MM.1S (cell line): ENCODE results near the gene YJEFN3.

Experiments used
- DNase-seq: peaks from one replicate; pipeline ENCODE4 v3.0.0-alpha.2; 2015
- H2AFZ ChIP-seq: fragments of 300-600 bp; sonication (generic); 2 replicates; pipeline ENCODE4 v1.6.0; 2016; ENCODE audit warnings: antibody characterized with exemption, low read length
- H3F3A ChIP-seq: fragments of 300-600 bp; sonication (generic); 2 replicates; pipeline ENCODE4 v1.6.1; 2016; ENCODE audit warnings: mild to moderate bottlenecking, antibody characterized with exemption, low read length, moderate library complexity, mixed read lengths; ENCODE audit not compliant: insufficient read depth
- H3K27ac ChIP-seq: fragments of 300-600 bp; sonication (generic); 2 replicates; pipeline ENCODE4 v1.5.1; 2016; ENCODE audit warnings: mild to moderate bottlenecking, low read length
- H3K27me3 ChIP-seq: fragments of 300-600 bp; sonication (generic); replicated peaks from 2 replicates; pipeline ENCODE4 v1.6.0; 2016; ENCODE audit warnings: low read length; ENCODE audit not compliant: insufficient read depth
- H3K36me3 ChIP-seq: fragments of 300-600 bp; sonication (generic); replicated peaks from 2 replicates; pipeline ENCODE4 v1.6.1; 2016; ENCODE audit warnings: mild to moderate bottlenecking, low read length, mixed read lengths; ENCODE audit not compliant: insufficient read depth
- H3K4me1 ChIP-seq: fragments of 300-600 bp; sonication (generic); 2 replicates; pipeline ENCODE4 v1.6.1; 2016; ENCODE audit warnings: low read length, mixed read lengths
- H3K4me2 ChIP-seq: fragments of 300-600 bp; sonication (generic); 2 replicates; pipeline ENCODE4 v1.6.0; 2016; ENCODE audit warnings: low read depth, low read length
- H3K4me3 ChIP-seq: fragments of 300-600 bp; sonication (generic); 2 replicates; pipeline ENCODE4 v1.5.1; 2016; ENCODE audit warnings: low read length, mixed read lengths
- H3K79me2 ChIP-seq: fragments of 300-600 bp; sonication (generic); 2 replicates; pipeline ENCODE4 v1.6.1; 2016; ENCODE audit warnings: mixed run types, low read length, mixed read lengths
- H3K9ac ChIP-seq: fragments of 300-600 bp; sonication (generic); 2 replicates; pipeline ENCODE4 v1.6.1; 2016; ENCODE audit warnings: low read length, mixed read lengths
- H3K9me2 ChIP-seq: fragments of 300-600 bp; sonication (generic); replicated peaks from 2 replicates; pipeline ENCODE4 v1.6.1; 2016; ENCODE audit warnings: mild to moderate bottlenecking, low read length, mixed read lengths; ENCODE audit not compliant: insufficient read depth
- H3K9me3 ChIP-seq: fragments of 300-600 bp; sonication (generic); replicated peaks from 2 replicates; pipeline ENCODE4 v1.6.1; 2016; ENCODE audit warnings: mild to moderate bottlenecking, low read length, mixed read lengths; ENCODE audit not compliant: insufficient read depth
- H4K20me1 ChIP-seq: fragments of 300-600 bp; sonication (generic); 2 replicates; pipeline ENCODE4 v1.6.1; 2016; ENCODE audit warnings: mild to moderate bottlenecking, low read length, moderate library complexity, mixed read lengths; ENCODE audit not compliant: insufficient read depth
- EZH2 ChIP-seq: fragments of 300-600 bp; sonication (generic); optimal IDR thresholded peaks from 2 replicates; pipeline ENCODE3; 2017; ENCODE audit warnings: low read depth, mild to moderate bottlenecking, antibody characterized with exemption, low read length, mixed read lengths
- EZH2phosphoT487 ChIP-seq: fragments of 300-600 bp; sonication (generic); IDR thresholded peaks from 2 replicates; pipeline ENCODE4 v1.6.1; 2018; ENCODE audit warnings: antibody characterized with exemption, low read length
- TF ChIP-seq, protein P1 (sequence below): fragments of 300-600 bp; sonication (generic); IDR thresholded peaks from 2 replicates; pipeline ENCODE4 v1.5.1; 2016; ENCODE audit warnings: antibody characterized with exemption, low read length, mixed read lengths

The YJEFN3 gene

DNA sequence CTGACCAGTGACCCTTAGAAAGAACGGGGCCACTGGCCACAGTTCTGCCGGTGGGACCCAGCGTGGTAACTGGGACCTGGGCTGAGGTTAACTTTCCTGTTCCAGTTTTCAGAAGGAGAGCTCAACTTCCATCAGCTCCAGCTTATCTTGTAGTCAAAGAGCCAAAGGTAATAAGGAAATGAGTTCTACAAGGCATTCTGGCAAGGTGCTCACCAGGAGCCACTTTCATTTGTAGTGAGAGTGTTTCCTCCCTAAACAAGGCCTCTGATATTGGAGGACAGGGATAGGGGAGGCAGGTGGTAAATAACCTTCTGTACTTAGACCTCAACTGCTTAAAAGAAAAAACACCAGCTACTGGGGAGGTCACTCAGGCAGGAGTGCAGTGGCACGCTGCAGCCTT is 51.7 kb downstream of the YJEFN3 start:
- H3K79me2 ChIP-seq: no peaks in the 10 kb centered on the region
- TF ChIP-seq, protein P1, sequence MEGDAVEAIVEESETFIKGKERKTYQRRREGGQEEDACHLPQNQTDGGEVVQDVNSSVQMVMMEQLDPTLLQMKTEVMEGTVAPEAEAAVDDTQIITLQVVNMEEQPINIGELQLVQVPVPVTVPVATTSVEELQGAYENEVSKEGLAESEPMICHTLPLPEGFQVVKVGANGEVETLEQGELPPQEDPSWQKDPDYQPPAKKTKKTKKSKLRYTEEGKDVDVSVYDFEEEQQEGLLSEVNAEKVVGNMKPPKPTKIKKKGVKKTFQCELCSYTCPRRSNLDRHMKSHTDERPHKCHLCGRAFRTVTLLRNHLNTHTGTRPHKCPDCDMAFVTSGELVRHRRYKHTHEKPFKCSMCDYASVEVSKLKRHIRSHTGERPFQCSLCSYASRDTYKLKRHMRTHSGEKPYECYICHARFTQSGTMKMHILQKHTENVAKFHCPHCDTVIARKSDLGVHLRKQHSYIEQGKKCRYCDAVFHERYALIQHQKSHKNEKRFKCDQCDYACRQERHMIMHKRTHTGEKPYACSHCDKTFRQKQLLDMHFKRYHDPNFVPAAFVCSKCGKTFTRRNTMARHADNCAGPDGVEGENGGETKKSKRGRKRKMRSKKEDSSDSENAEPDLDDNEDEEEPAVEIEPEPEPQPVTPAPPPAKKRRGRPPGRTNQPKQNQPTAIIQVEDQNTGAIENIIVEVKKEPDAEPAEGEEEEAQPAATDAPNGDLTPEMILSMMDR: no peak
- TF ChIP-seq EZH2phosphoT487 (no peak), EZH2 (no peak)
- no peak overlapping the region for H3K4me2 ChIP-seq
- H3K9me3 ChIP-seq: no peaks in the 10 kb centered on the region
- H3K9me2 ChIP-seq: no peaks in the 10 kb centered on the region
- H3K27ac ChIP-seq: no peak overlapping the region
- no peaks in the 10 kb centered on the region for H3K36me3 ChIP-seq
- H3K4me3 ChIP-seq: no peak overlapping the region
- no peaks in the 10 kb centered on the region for H3K4me1 ChIP-seq
- no peak overlapping the region for H3K9ac ChIP-seq
- no peaks in the 10 kb centered on the region for H4K20me1 ChIP-seq
- no peaks in the 10 kb centered on the region for H3F3A ChIP-seq
- H2AFZ ChIP-seq: no peak overlapping the region
- no peak for DNase-seq
- H3K27me3 ChIP-seq: peaks cover 6% of the 10 kb centered on the region

DNA sequence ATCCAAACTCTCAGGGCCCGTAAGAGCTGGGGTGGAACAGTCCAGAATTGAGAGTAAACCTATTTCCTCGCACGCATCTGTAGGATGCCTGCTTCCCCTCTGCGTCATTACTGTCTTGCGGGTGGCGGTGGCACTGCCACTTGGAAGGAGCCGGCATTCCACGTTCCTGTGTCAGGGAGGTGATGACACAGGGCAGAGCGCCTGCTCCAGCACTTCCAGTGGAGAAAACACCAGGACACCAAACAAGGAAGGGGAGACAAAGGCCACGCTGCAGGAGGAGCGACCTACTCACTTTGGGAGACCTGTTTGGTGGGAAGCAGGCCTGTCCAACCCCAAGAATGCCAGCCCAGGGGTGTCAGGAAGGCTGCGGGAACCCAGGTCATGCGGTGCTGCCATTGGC is 52.7 kb downstream of the YJEFN3 start:
- no peak overlapping the region for H2AFZ ChIP-seq
- H4K20me1 ChIP-seq: no peaks in the 10 kb centered on the region
- DNase-seq: no peak
- H3K4me2 ChIP-seq: no peak overlapping the region
- no peak overlapping the region for H3K27ac ChIP-seq
- no peak overlapping the region for H3K9ac ChIP-seq
- H3K9me3 ChIP-seq: no peaks in the 10 kb centered on the region
- H3K4me3 ChIP-seq: no peak overlapping the region
- no peaks in the 10 kb centered on the region for H3F3A ChIP-seq
- H3K79me2 ChIP-seq: no peaks in the 10 kb centered on the region
- H3K9me2 ChIP-seq: no peaks in the 10 kb centered on the region
- no peaks in the 10 kb centered on the region for H3K36me3 ChIP-seq
- TF ChIP-seq EZH2 (no peak), EZH2phosphoT487 (no peak)
- TF ChIP-seq, protein P1: no peak
- no peaks in the 10 kb centered on the region for H3K4me1 ChIP-seq
- peaks cover 6% of the 10 kb centered on the region for H3K27me3 ChIP-seq

DNA sequence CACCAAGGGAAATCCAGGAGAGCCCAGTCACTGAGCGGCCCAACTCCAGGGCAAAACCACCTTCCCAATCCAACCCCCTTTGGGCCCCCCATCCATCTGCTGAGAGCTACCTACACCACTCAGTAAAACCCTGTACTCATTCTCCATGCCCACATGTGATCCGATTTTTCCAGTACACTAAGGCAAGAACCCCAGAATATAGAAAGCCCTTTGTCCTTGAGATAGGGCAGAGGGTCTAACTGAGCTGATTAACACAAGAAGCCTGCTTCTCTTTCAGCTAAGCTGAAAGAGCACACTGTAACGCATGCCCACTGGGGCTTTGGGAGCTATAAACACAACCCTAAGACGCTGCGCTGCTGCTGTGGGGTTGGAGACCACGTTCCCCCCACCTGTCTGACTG is 53.8 kb downstream of the YJEFN3 start:
- Histone ChIP-seq H3K4me2 (no peak overlapping the region), H3K36me3 (no peaks in the 10 kb centered on the region), H4K20me1 (no peaks in the 10 kb centered on the region), H3K9me2 (no peaks in the 10 kb centered on the region), H3K4me1 (no peaks in the 10 kb centered on the region), H3K9ac (no peak overlapping the region), H3F3A (no peaks in the 10 kb centered on the region), H3K4me3 (no peak overlapping the region), H3K79me2 (no peaks in the 10 kb centered on the region), H2AFZ (no peak overlapping the region), H3K27ac (no peak overlapping the region), H3K27me3 (peaks cover 6% of the 10 kb centered on the region), H3K9me3 (no peaks in the 10 kb centered on the region)
- DNase-seq: no peak
- no peak for TF ChIP-seq EZH2

DNA sequence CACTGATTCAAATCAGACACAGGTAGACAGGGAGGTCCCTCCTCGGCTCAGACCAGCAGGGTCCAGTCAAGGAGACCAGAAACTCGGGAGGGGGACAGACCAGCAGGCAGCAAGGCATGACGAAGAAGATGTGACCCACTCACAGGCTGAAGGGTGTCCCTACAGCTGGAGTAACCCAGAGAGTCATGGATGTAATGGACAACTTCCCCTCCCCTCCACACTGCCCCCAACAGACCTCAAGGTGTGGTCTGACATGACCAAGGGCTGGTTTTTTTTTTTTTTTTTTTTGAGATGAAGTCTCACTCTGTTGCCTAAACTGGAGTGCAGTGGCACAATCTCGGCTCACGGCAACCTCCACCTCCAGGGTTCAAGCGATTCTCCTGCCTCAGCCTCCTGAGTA is 55.6 kb downstream of the YJEFN3 start:
- no peaks in the 10 kb centered on the region for H4K20me1 ChIP-seq
- DNase-seq: no peak

More for the DNA sequence above, 55.6 kb downstream of the YJEFN3 start:
- Histone ChIP-seq H3K4me3 (no peak overlapping the region), H3K27me3 (peaks cover 6% of the 10 kb centered on the region), H2AFZ (no peak overlapping the region), H3K4me2 (no peak overlapping the region), H3K79me2 (no peaks in the 10 kb centered on the region), H3K27ac (no peak overlapping the region), H3K9ac (no peak overlapping the region), H3K4me1 (no peaks in the 10 kb centered on the region), H3K36me3 (no peaks in the 10 kb centered on the region), H3F3A (no peaks in the 10 kb centered on the region), H3K9me3 (no peaks in the 10 kb centered on the region), H3K9me2 (no peaks in the 10 kb centered on the region)
- TF ChIP-seq, protein P1: no peak
- TF ChIP-seq EZH2phosphoT487: no peak
- no peak for TF ChIP-seq EZH2
